H1 (cell line): ENCODE data around the gene GPR162. TPM values are rescaled to one million over a fixed set of nuclear protein-coding genes. Genes with fewer than 3 reads are reported as not detected.

ENCODE experiments used
- CBX5 ChIP-seq: fragments of 300-800, 300-1000 bp; sonication (generic); IDR thresholded peaks from 2 replicates; pipeline ENCODE4 v1.7.1; 2016; ENCODE audit warnings: antibody characterized with exemption, low read length, low read depth
- CEBPB ChIP-seq: IDR thresholded peaks from 2 replicates; pipeline ENCODE4 v1.6.1; 2012; ENCODE audit warnings: low read depth, low read length
- CHD2 ChIP-seq: IDR thresholded peaks from 2 replicates; pipeline ENCODE4 v1.6.1; 2012; ENCODE audit warnings: low read length, improper control_type of control experiment
- CREB1 ChIP-seq: IDR thresholded peaks from 2 replicates; pipeline ENCODE4 v1.6.1; 2012; ENCODE audit warnings: inconsistent platforms
- EP300 ChIP-seq, 2 experiments: IDR thresholded peaks; 1 replicate in 1 of 2; 2 replicates in 1 of 2; pipeline ENCODE4 v1.6.1; 2011 to 2012; ENCODE audit warnings: low read depth in 2 of 2, low read length in 2 of 2, mild to moderate bottlenecking in 2 of 2, borderline replicate concordance in 1 of 2, inconsistent platforms in 1 of 2, moderate library complexity in 1 of 2
- HDAC2 ChIP-seq, 2 experiments: fragments of 300-600 bp in 1 of 2; sonication (generic) in 1 of 2; IDR thresholded peaks; 2 replicates each; pipeline ENCODE4 v1.6.1; 2011 to 2012; ENCODE audit warnings: low read depth in 2 of 2, low read length in 2 of 2, mild to moderate bottlenecking in 2 of 2, moderate library complexity in 2 of 2, borderline replicate concordance in 1 of 2, inconsistent platforms in 1 of 2
- HDAC6 ChIP-seq: IDR thresholded peaks from one replicate; pipeline ENCODE4 v1.7.1; 2012; ENCODE audit warnings: low read depth, mild to moderate bottlenecking, inconsistent platforms, low read length, moderate library complexity
- KDM4A ChIP-seq: IDR thresholded peaks from one replicate; pipeline ENCODE4 v1.7.1; 2012; ENCODE audit warnings: low read depth, mild to moderate bottlenecking, moderate library complexity, low read length, inconsistent platforms; ENCODE audit not compliant: severe bottlenecking
- MAFK ChIP-seq: IDR thresholded peaks from 2 replicates; pipeline ENCODE4 v1.6.1; 2012; ENCODE audit warnings: low read depth, mild to moderate bottlenecking, improper control_type of control experiment, low read length
- NRF1 ChIP-seq: IDR thresholded peaks from 2 replicates; pipeline ENCODE4 v1.6.1; 2011; ENCODE audit warnings: mild to moderate bottlenecking, low read depth, low read length, improper control_type of control experiment
- POLR2AphosphoS5 ChIP-seq: IDR thresholded peaks from 2 replicates; pipeline ENCODE4 v1.6.1; 2011; ENCODE audit warnings: low read depth, low read length
- RFX5 ChIP-seq: IDR thresholded peaks from 2 replicates; pipeline ENCODE4 v1.6.1; 2011; ENCODE audit warnings: low read depth, low read length, improper control_type of control experiment, borderline replicate concordance
- SAP30 ChIP-seq: fragments of 300-600 bp; sonication (generic); IDR thresholded peaks from 2 replicates; pipeline ENCODE4 v1.7.1; 2012; ENCODE audit warnings: low read length, moderate library complexity, mild to moderate bottlenecking, inconsistent platforms; ENCODE audit not compliant: insufficient read depth, insufficient replicate concordance
- SRF ChIP-seq: IDR thresholded peaks from 2 replicates; pipeline ENCODE4 v1.6.1; 2011; ENCODE audit warnings: mild to moderate bottlenecking, low read depth, low read length, moderate library complexity
- TAF7 ChIP-seq: optimal IDR thresholded peaks from 2 replicates; pipeline ENCODE3; 2011; ENCODE audit warnings: low read depth, mild to moderate bottlenecking, inconsistent platforms, low read length, moderate library complexity, borderline replicate concordance
- TBP ChIP-seq: IDR thresholded peaks from 2 replicates; pipeline ENCODE4 v1.6.1; 2011; ENCODE audit warnings: low read depth, low read length, improper control_type of control experiment
- polyA plus RNA-seq, 7 experiments: library from polyadenylated mRNA; depleted of rRNA in 3 of 7; stranded (reverse) in 5 of 7; unstranded in 2 of 7; fragments of >200 nt in 5 of 7; fragments of 200-250 nt in 2 of 7; gene quantifications; 1 replicate in 5 of 7; 2 replicates in 1 of 7; 4 replicates in 1 of 7; pipeline versions ENCODE4 v1.2.1 to v1.2.3, GENCODE V29; 2011 to 2013; ENCODE audit warnings: missing spikeins in 2 of 7, mixed read lengths in 2 of 7
- total RNA-seq: library from RNA; stranded (reverse); fragmentation: NEBNext Ultra II Directional; extraction: Animal tissue kit (Norgen Biotek cat#: 25700); gene quantifications from 2 replicates; pipeline ENCODE4 v1.2.1, GENCODE V29; 2021

Gene GPR162
- total and polyA plus RNA-seq, 2 of the 8 experiments (the other 6 are each of a cell fraction or from before 2014, with no cell fraction given) = 7.3 to 8.8 TPM

DNA sequence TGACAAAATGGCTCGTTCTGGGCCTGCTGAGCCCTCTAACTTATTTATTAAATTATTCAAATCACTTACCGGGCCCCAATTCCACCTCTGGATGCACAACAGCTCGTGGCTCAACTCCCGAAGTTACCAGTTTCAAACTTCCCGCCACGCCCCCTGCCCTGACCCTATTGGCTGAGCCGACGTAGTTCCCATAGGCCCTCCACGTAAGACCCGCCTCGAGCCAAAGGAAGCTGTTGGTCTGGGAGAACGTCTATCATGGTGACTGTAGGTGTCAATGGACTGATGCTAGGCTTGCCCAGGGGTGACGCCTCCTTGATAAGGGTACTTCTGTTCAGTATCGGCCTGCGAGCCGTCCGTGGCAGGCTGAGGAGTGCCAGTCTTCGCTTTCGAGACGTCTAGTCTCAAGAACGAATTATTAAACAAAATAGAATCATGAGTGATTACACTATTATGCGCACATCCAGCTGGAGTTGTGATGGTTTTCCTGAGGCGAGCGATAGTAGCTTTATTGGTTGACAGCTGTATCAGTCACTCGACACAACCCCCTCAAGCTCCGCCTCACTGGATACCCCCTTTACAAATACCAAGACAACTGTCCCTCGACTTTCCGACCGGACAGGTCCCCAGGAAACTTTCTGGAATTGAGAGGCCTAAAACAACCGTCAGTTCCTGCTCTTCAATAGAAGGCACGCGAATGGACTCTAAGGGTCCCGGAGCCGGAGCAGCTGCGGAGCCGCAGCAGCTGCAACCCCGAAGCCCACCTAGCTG, 29.7 kb downstream of the GPR162 start, which contains the start of gene CDCA3 (continued):
- TF ChIP-seq SRF = no peak
- peak; percentile 99 for TF ChIP-seq SAP30
- TF ChIP-seq CEBPB = no peak
- TF ChIP-seq TAF7 = peak; percentile 67
- no peak for TF ChIP-seq HDAC6
- peak; percentile 93 for TF ChIP-seq CHD2
- TF ChIP-seq RFX5 = no peak
- peak; percentile 68; the same call in 1 of the 2 replicates for TF ChIP-seq POLR2AphosphoS5
- TF ChIP-seq HDAC2 (IDR thresholded peaks at IDR 0.05; ENCODE audit: borderline replicate concordance in 1 of 2, low read depth in 2 of 2, low read length in 2 of 2) = peak in 1 of 2 experiments; percentile 91; a peak in 1 of 4 replicates
- 0 out of 2 replicates have a peak, but pooled peaks have one; percentile 23 for TF ChIP-seq TBP
- TF ChIP-seq MAFK = no peak
- TF ChIP-seq KDM4A = peak; percentile 19
- no peak for TF ChIP-seq NRF1
- TF ChIP-seq CREB1 = peak; percentile 85
- no peak for TF ChIP-seq CBX5
- no peak for TF ChIP-seq EP300 (IDR thresholded peaks at IDR 0.05; ENCODE audit: borderline replicate concordance in 1 of 2, low read depth in 2 of 2, low read length in 2 of 2)
